HUDEP-2 (cell line): ENCODE measurements around the gene TET3.

ENCODE experiments used
- DNase-seq, 76 experiments: peaks; one replicate each; lab custom pipeline; 2025; ENCODE audit not compliant: unreplicated experiment in 76 of 76; lab: John Stamatoyannopoulos, UW

TET3 gene

DNA sequence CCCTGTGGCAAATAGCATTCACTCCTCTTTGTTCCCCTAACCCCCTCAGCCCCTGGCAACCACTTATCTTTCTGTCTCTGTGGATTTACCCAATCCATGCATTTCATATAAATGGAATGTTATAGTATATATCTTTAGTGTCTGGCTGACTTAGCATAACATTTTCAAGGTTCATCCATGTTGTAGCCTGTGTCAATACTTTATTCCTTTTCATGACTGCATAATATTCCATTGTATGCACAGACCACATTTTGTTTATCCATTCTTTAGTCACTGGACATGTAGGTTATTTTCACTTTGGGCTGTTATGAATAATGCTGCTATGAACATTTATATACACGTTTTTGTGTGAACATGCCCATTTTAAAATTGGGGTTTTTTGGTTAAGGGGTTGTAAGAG is 42.8 kb downstream of the TET3 start:
- no peak for DNase-seq

- no peak for DNase-seq
Observed at GRCh38 chr2:74028290-74028689, 43.6 kb downstream of the TET3 start.

GRCh38 chr2:74028741-74029140 is 44.0 kb downstream of the TET3 start:
- peak in 4 of 76 experiments; percentile 14 to 25 (median 20) for DNase-seq

DNA sequence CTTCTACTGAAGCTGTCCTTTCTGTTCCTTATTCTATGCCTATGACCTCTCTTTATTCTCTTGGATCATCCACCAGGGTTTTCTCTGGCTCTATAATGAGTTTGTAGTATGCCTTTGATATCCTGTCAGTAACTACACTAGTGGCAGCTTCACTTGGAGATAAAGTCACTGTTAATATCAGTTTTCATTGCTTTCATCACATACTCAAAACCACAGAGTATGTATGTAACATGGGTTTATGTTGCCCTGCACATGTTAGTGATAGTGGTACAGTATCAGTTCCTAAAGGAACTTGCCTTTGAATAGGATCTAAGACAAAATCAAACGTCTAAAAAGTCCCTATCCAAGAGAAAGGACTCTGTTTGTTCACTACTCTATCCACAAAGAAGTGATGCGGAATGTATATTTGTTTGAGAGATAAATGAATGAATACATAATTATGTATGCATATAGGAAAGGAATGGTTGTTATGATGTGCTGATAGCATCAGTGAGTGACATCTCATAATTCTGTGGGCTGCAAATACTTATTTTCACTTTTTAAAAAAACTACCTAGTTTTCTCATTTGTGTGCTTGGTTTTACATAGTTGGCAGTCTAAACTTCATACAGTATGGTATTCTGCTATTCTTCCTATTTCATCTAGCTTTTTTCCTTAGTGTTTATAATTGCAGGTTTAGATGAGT is 45.1 kb downstream of the TET3 start:
- peak in 9 of 76 experiments; percentile 12 to 49 (median 23) for DNase-seq

DNA sequence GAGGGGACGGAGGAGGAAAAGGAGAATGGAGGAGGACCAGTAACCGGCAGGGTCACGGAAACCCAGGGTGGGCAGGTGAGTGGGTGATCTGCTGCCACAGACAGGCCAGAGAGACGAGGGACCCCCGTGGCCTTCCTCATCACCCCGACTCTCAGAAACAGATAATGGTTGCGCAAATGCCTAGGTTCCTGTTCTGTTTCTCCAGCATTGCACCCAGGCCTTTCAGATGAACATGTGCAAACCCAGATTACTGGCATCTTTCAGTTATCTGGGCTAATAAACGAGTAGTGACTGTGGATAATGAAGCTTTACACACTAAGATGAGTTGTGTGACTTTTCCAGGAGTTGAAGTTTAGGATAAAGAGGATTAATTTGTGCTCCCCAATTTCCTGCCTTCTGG is 46.5 kb downstream of the TET3 start:
- DNase-seq, result peak in 4 of 76 experiments; percentile 14 to 19 (median 16)

DNA sequence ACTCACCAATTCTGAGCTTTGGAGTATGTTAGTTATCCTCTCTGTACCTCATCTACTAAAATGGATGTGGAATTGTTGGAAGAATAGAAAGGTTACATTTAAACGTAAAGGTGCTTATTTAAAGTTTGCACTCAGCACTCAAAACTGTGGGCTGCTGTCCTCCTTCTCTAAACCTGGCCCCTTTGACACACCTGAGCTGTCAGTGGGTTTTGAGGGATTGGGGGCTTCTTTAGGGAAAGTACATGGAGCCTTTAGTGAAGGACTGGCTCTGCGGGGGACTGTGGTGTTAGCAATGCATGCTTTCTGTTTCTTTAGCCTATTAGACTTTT is 47.2 kb downstream of the TET3 start:
- no peak for DNase-seq

- peak in 1 of 76 experiments; percentile 32 for DNase-seq
Observed at GRCh38 chr2:74033375-74033774, 48.7 kb downstream of the TET3 start.
